Caco-2 (cell line): ENCODE results near the gene TOR2A. TPM values are rescaled to one million over a fixed set of nuclear protein-coding genes. Genes with fewer than 3 reads are reported as not detected.

Experiments
- BruUV-seq: library from RNA; stranded (reverse); fragments of 400-500 nt; replicated peaks from 2 replicates; lab custom pipeline; 2021; lab: Mats Ljungman, UMichigan
- CTCF ChIA-PET: fragments of 300-600 bp; sonication (Branson Sonifier 250); formaldehyde crosslinking; loops from one replicate; lab custom pipeline; 2022; ENCODE audit warnings: antibody characterized with exemption; lab: Charles Lee
- POLR2A ChIA-PET: fragments of 300-600 bp; sonication (Branson Sonifier 250); formaldehyde crosslinking; loops from one replicate; lab custom pipeline; 2022; ENCODE audit warnings: antibody characterized with exemption; lab: Charles Lee
- DNase-seq, 2 experiments: peaks; one replicate each; pipeline versions ENCODE4 v3.0.0 to v3.0.0-alpha.2; 2020 to 2022
- H3K27me3 ChIP-seq: replicated peaks from 2 replicates; pipeline ENCODE4 v1.6.0; 2011; ENCODE audit warnings: low read length; ENCODE audit not compliant: control insufficient read depth, insufficient read depth
- H3K36me3 ChIP-seq: 2 replicates; pipeline ENCODE4 v1.5.1; 2011; ENCODE audit warnings: low read length; ENCODE audit not compliant: control insufficient read depth, insufficient read depth
- H3K4me1 ChIP-seq: fragments of 250-450 bp; sonication (Bioruptor Pico); 2 replicates; pipeline ENCODE4 v1.5.1; 2020; ENCODE audit warnings: mild to moderate bottlenecking
- H3K4me3 ChIP-seq: 2 replicates; pipeline ENCODE4 v1.5.1; 2011; ENCODE audit warnings: low read depth, mild to moderate bottlenecking, control low read depth, low read length
- H3K9me3 ChIP-seq: fragments of 250-450 bp; sonication (Bioruptor Pico); 2 replicates; pipeline ENCODE4 v1.5.1; 2020; ENCODE audit warnings: mild to moderate bottlenecking, moderate library complexity
- H3K27ac Mint-ChIP-seq: one replicate; pipeline ENCODE4 v1.8.0; 2022; ENCODE audit warnings: mixed read lengths; ENCODE audit not compliant: unreplicated experiment
- H3K27me3 Mint-ChIP-seq: one replicate; pipeline ENCODE4 v1.8.0; 2022; ENCODE audit warnings: mixed read lengths; ENCODE audit not compliant: insufficient read depth, unreplicated experiment
- H3K36me3 Mint-ChIP-seq: one replicate; pipeline ENCODE4 v1.8.0; 2022; ENCODE audit warnings: mild to moderate bottlenecking, mixed read lengths; ENCODE audit not compliant: insufficient read depth, unreplicated experiment
- H3K4me1 Mint-ChIP-seq: one replicate; pipeline ENCODE4 v1.8.0; 2022; ENCODE audit warnings: low read depth, mixed read lengths; ENCODE audit not compliant: unreplicated experiment
- H3K4me3 Mint-ChIP-seq: one replicate; pipeline ENCODE4 v1.8.0; 2022; ENCODE audit warnings: mild to moderate bottlenecking, moderate library complexity, mixed read lengths; ENCODE audit not compliant: unreplicated experiment
- H3K9me3 Mint-ChIP-seq: one replicate; pipeline ENCODE4 v1.8.0; 2022; ENCODE audit warnings: mixed read lengths; ENCODE audit not compliant: unreplicated experiment
- intact Hi-C: fragments of 100-400 bp; cut with micrococcal nuclease; formaldehyde crosslinking; loops from one replicate; pipeline ENCODE4 v1.10.0; 2022; ENCODE audit not compliant: unreplicated experiment
- total RNA-seq: library from RNA; stranded (reverse); gene quantifications from 2 replicates; pipeline ENCODE4 v1.2.3, GENCODE V29; 2022
- TF ChIP-seq, protein P1 (sequence below), 2 experiments: fragments of 200-600 bp in 1 of 2; IDR thresholded peaks; 1 replicate in 1 of 2; 2 replicates in 1 of 2; pipeline versions ENCODE4 v1.5.1 to v1.8.0; 2011 to 2022; ENCODE audit warnings: antibody characterized with exemption in 1 of 2, control low read depth in 1 of 2, inconsistent platforms in 1 of 2, low read depth in 1 of 2, low read length in 1 of 2, mild to moderate bottlenecking in 1 of 2, moderate library complexity in 1 of 2; ENCODE audit not compliant: insufficient read depth in 1 of 2, severe bottlenecking in 1 of 2, unreplicated experiment in 1 of 2

TOR2A gene
- total RNA-seq, 1 experiment from 2014 or later: 12.9 TPM

- Mint-ChIP-seq H3K4me3 (no peak overlapping the region), H3K9me3 (no peaks in the 10 kb centered on the region), H3K27ac (no peak overlapping the region), H3K27me3 (no peaks in the 10 kb centered on the region), H3K4me1 (no peaks in the 10 kb centered on the region), H3K36me3 (no peaks in the 10 kb centered on the region)
- TF ChIP-seq, protein P1, sequence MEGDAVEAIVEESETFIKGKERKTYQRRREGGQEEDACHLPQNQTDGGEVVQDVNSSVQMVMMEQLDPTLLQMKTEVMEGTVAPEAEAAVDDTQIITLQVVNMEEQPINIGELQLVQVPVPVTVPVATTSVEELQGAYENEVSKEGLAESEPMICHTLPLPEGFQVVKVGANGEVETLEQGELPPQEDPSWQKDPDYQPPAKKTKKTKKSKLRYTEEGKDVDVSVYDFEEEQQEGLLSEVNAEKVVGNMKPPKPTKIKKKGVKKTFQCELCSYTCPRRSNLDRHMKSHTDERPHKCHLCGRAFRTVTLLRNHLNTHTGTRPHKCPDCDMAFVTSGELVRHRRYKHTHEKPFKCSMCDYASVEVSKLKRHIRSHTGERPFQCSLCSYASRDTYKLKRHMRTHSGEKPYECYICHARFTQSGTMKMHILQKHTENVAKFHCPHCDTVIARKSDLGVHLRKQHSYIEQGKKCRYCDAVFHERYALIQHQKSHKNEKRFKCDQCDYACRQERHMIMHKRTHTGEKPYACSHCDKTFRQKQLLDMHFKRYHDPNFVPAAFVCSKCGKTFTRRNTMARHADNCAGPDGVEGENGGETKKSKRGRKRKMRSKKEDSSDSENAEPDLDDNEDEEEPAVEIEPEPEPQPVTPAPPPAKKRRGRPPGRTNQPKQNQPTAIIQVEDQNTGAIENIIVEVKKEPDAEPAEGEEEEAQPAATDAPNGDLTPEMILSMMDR (IDR thresholded peaks at IDR 0.05; ENCODE audit: insufficient read depth in 1 of 2, low read depth in 1 of 2, low read length in 1 of 2, severe bottlenecking in 1 of 2, unreplicated experiment in 1 of 2): no peak
- DNase-seq: no peak
- H3K9me3 ChIP-seq: no peaks in the 10 kb centered on the region
- ChIA-PET POLR2A (interaction anchor here (0.7 kb wide), 1 partner anchor 138 kb away, joined by 4 read pairs; no protein-coding TSS in a partner anchor), CTCF (no interaction called here)
- no TSS peak for BruUV-seq
- H3K36me3 ChIP-seq: no peaks in the 10 kb centered on the region
- intact Hi-C loops: no loop called here
- no peaks in the 10 kb centered on the region for H3K4me1 ChIP-seq
- H3K4me3 ChIP-seq: no peak overlapping the region
- no peaks in the 10 kb centered on the region for H3K27me3 ChIP-seq
Measured at GRCh38 chr9:127726871-127727270, 8.2 kb downstream of the TOR2A start.

GRCh38 chr9:127724012-127724411, 11.1 kb downstream of the TOR2A start:
- TF ChIP-seq, protein P1 (IDR thresholded peaks at IDR 0.05; ENCODE audit: insufficient read depth in 1 of 2, low read depth in 1 of 2, low read length in 1 of 2, severe bottlenecking in 1 of 2, unreplicated experiment in 1 of 2): no peak
- Histone ChIP-seq H3K4me1 (no peaks in the 10 kb centered on the region), H3K4me3 (no peak overlapping the region), H3K27me3 (no peaks in the 10 kb centered on the region), H3K9me3 (no peaks in the 10 kb centered on the region), H3K36me3 (no peaks in the 10 kb centered on the region)
- no peak for DNase-seq
- Mint-ChIP-seq H3K9me3 (no peaks in the 10 kb centered on the region), H3K4me1 (no peaks in the 10 kb centered on the region), H3K27me3 (peaks cover 4% of the 10 kb centered on the region), H3K27ac (no peak overlapping the region), H3K4me3 (no peak overlapping the region), H3K36me3 (no peaks in the 10 kb centered on the region)
- ChIA-PET CTCF (interaction anchor here (1.6 kb wide), 1 partner anchor 11 kb away, joined by 7 read pairs; the partner anchor contains the start of gene TOR2A), POLR2A (no interaction called here)
- intact Hi-C loops: no loop called here
- no TSS peak for BruUV-seq

- H3K4me1 ChIP-seq: no peaks in the 10 kb centered on the region
- Mint-ChIP-seq H3K9me3 (no peaks in the 10 kb centered on the region), H3K36me3 (no peaks in the 10 kb centered on the region), H3K27ac (no peak overlapping the region), H3K4me3 (no peak overlapping the region), H3K27me3 (peaks cover 4% of the 10 kb centered on the region), H3K4me1 (no peaks in the 10 kb centered on the region)
- no peaks in the 10 kb centered on the region for H3K9me3 ChIP-seq
- DNase-seq: no peak
- TF ChIP-seq, protein P1 (IDR thresholded peaks at IDR 0.05; ENCODE audit: insufficient read depth in 1 of 2, low read depth in 1 of 2, low read length in 1 of 2, severe bottlenecking in 1 of 2, unreplicated experiment in 1 of 2): no peak
- POLR2A ChIA-PET: no interaction called here
- no peaks in the 10 kb centered on the region for H3K27me3 ChIP-seq
- H3K36me3 ChIP-seq: no peaks in the 10 kb centered on the region
- no peak overlapping the region for H3K4me3 ChIP-seq
- intact Hi-C loops: no loop called here
- CTCF ChIA-PET: interaction anchor here (0.8 kb wide), 1 partner anchor 106 kb away, joined by 3 read pairs; no protein-coding TSS in a partner anchor
- BruUV-seq: no TSS peak
Measured at GRCh38 chr9:127723444-127723843, 11.7 kb downstream of the TOR2A start.
